H1 (cell line): ENCODE data around the gene PLSCR3. TPM values are rescaled to one million over a fixed set of nuclear protein-coding genes. Genes with fewer than 3 reads are reported as not detected.
A peak's percentile ranks its signal among the peaks of the same experiment; 100 is the strongest.

Experiments
- CTCF ChIA-PET: fragments of 300-600 bp; sonication (Branson Sonifier 250); formaldehyde crosslinking; loops from one replicate; lab custom pipeline; 2021; ENCODE audit not compliant: partially characterized antibody; lab: Charles Lee
- POLR2A ChIA-PET: fragments of 300-600 bp; sonication (Branson Sonifier 250); formaldehyde crosslinking; loops from one replicate; lab custom pipeline; 2021; ENCODE audit warnings: inconsistent platforms; ENCODE audit not compliant: partially characterized antibody; lab: Charles Lee
- DNase-seq, 2 experiments: peaks; one replicate each; pipeline versions ENCODE4 v3.0.0 to v3.0.0-alpha.2; 2010 to 2022; ENCODE audit warnings: low spot score in 2 of 2, low read depth in 1 of 2, mixed read lengths in 1 of 2
- FAIRE-seq: peaks from 2 replicates; lab custom pipeline; 2011; peaks lifted over from hg19 to GRCh38; lab: Jason Lieb, UNC
- H2AFZ ChIP-seq: 2 replicates; pipeline ENCODE4 v1.8.1; 2012; ENCODE audit warnings: low read length, inconsistent platforms
- H2AK5ac ChIP-seq: 2 replicates; pipeline ENCODE4 v1.6.1; 2013; ENCODE audit warnings: low read depth, low read length
- H2BK120ac ChIP-seq: replicated peaks from 2 replicates; pipeline ENCODE3; 2013; ENCODE audit warnings: low read depth, low read length, inconsistent platforms
- H2BK12ac ChIP-seq: 2 replicates; pipeline ENCODE4 v1.6.1; 2013; ENCODE audit warnings: low read depth, low read length
- H2BK15ac ChIP-seq: 2 replicates; pipeline ENCODE4 v1.6.1; 2013; ENCODE audit warnings: low read length
- H2BK20ac ChIP-seq: 2 replicates; pipeline ENCODE4 v1.6.1; 2013; ENCODE audit warnings: low read length
- H2BK5ac ChIP-seq: 2 replicates; pipeline ENCODE4 v1.6.1; 2013; ENCODE audit warnings: low read depth, low read length
- H3K14ac ChIP-seq: 2 replicates; pipeline ENCODE4 v1.6.1; 2013; ENCODE audit warnings: inconsistent platforms; ENCODE audit not compliant: insufficient read length
- H3K18ac ChIP-seq: 2 replicates; pipeline ENCODE4 v1.6.1; 2013; ENCODE audit warnings: low read length; ENCODE audit errors: extremely low read depth
- H3K23ac ChIP-seq: 2 replicates; pipeline ENCODE4 v1.6.1; 2013; ENCODE audit warnings: inconsistent platforms; ENCODE audit not compliant: insufficient read length
- H3K23me2 ChIP-seq: 2 replicates; pipeline ENCODE4 v1.6.1; 2013; ENCODE audit warnings: low read depth, low read length
- H3K27ac ChIP-seq: 2 replicates; pipeline ENCODE4 v1.6.1; 2011; ENCODE audit warnings: low read depth, low read length, inconsistent platforms
- H3K27me3 ChIP-seq, 4 experiments: replicated peaks in 1 of 4; 1 replicate in 1 of 4; 2 replicates in 3 of 4; pipeline versions ENCODE4 v1.6.1 to v1.8.1; 2011 to 2013; ENCODE audit warnings: low read length in 3 of 4, mild to moderate bottlenecking in 3 of 4, inconsistent platforms in 2 of 4, mixed read lengths in 2 of 4, moderate library complexity in 1 of 4; ENCODE audit not compliant: control insufficient read depth in 3 of 4, insufficient read depth in 3 of 4; ENCODE audit errors: extremely low read depth in 1 of 4
- H3K36me3 ChIP-seq, 4 experiments: 2 replicates each; pipeline versions ENCODE4 v1.6.1 to v1.8.1; 2011 to 2013; ENCODE audit warnings: mild to moderate bottlenecking in 4 of 4, low read length in 3 of 4, moderate library complexity in 2 of 4, control low read depth in 1 of 4, inconsistent platforms in 1 of 4; ENCODE audit not compliant: insufficient read depth in 4 of 4, control insufficient read depth in 2 of 4
- H3K4ac ChIP-seq: replicated peaks from 2 replicates; pipeline ENCODE3; 2013; ENCODE audit warnings: low read length, low read depth, mixed read lengths, inconsistent platforms; ENCODE audit not compliant: insufficient read length
- H3K4me1 ChIP-seq, 4 experiments: replicated peaks in 1 of 4; 1 replicate in 1 of 4; 2 replicates in 3 of 4; pipeline versions ENCODE4 v1.6.1 to v1.8.1; 2011 to 2013; ENCODE audit warnings: low read length in 3 of 4, inconsistent platforms in 2 of 4, mixed read lengths in 1 of 4; ENCODE audit not compliant: insufficient read depth in 4 of 4, control insufficient read depth in 3 of 4
- H3K4me2 ChIP-seq, 2 experiments: 2 replicates each; pipeline versions ENCODE4 v1.6.1 to v1.8.1; 2011 to 2013; ENCODE audit warnings: low read depth in 2 of 2, low read length in 2 of 2, control low read depth in 1 of 2, inconsistent platforms in 1 of 2, mild to moderate bottlenecking in 1 of 2; ENCODE audit not compliant: insufficient read depth in 1 of 2
- H3K4me3 ChIP-seq, 4 experiments: fragments of 200-600, 300-600 bp in 1 of 4; sonication (generic), shearing (Covaris generic), sonication (Bioruptor Twin) in 1 of 4; 2 replicates each; pipeline versions ENCODE4 v1.5.1 to v1.8.1; 2011 to 2016; ENCODE audit warnings: low read length in 4 of 4, low read depth in 3 of 4, control low read depth in 2 of 4, inconsistent platforms in 2 of 4, mild to moderate bottlenecking in 2 of 4, mixed read lengths in 1 of 4, moderate library complexity in 1 of 4; ENCODE audit not compliant: insufficient read depth in 2 of 4; ENCODE audit errors: extremely low read depth in 1 of 4
- H3K56ac ChIP-seq: replicated peaks from 2 replicates; pipeline ENCODE3; 2013; ENCODE audit warnings: low read depth, mild to moderate bottlenecking, mixed read lengths, low read length, inconsistent platforms; ENCODE audit not compliant: insufficient read length
- H3K79me1 ChIP-seq: 2 replicates; pipeline ENCODE4 v1.6.1; 2013; ENCODE audit warnings: low read depth, low read length, control low read depth
- H3K79me2 ChIP-seq, 2 experiments: 2 replicates each; pipeline versions ENCODE4 v1.6.1 to v1.8.1; 2012 to 2013; ENCODE audit warnings: low read length in 2 of 2, mild to moderate bottlenecking in 2 of 2, inconsistent platforms in 1 of 2; ENCODE audit not compliant: insufficient read depth in 2 of 2, control insufficient read depth in 1 of 2
- H3K9ac ChIP-seq, 4 experiments: replicated peaks in 1 of 4; 1 replicate in 1 of 4; 2 replicates in 3 of 4; pipeline versions ENCODE4 v1.6.1 to v1.8.1; 2011 to 2013; ENCODE audit warnings: low read depth in 3 of 4, low read length in 3 of 4, control low read depth in 2 of 4, mild to moderate bottlenecking in 2 of 4, moderate library complexity in 2 of 4, inconsistent platforms in 1 of 4; ENCODE audit errors: extremely low read depth in 1 of 4
- H3K9me3 ChIP-seq, 2 experiments: 2 replicates each; pipeline versions ENCODE4 v1.6.1 to v1.8.1; 2012 to 2013; ENCODE audit warnings: mild to moderate bottlenecking in 2 of 2, moderate library complexity in 2 of 2, control low read depth in 1 of 2, inconsistent platforms in 1 of 2, low read depth in 1 of 2, low read length in 1 of 2, mixed read lengths in 1 of 2; ENCODE audit not compliant: insufficient read depth in 2 of 2
- H4K20me1 ChIP-seq, 2 experiments: replicated peaks in 1 of 2; 2 replicates each; pipeline versions ENCODE3 to v1.8.1; 2011 to 2013; ENCODE audit warnings: inconsistent platforms in 2 of 2, low read length in 2 of 2, mild to moderate bottlenecking in 1 of 2; ENCODE audit not compliant: insufficient read depth in 2 of 2, control insufficient read depth in 1 of 2
- H4K5ac ChIP-seq: 2 replicates; pipeline ENCODE4 v1.6.1; 2013; ENCODE audit warnings: low read length, low read depth, mixed read lengths, inconsistent platforms; ENCODE audit not compliant: insufficient read length
- H4K8ac ChIP-seq: 2 replicates; pipeline ENCODE4 v1.8.0; 2013; ENCODE audit warnings: mild to moderate bottlenecking, moderate library complexity, low read length, inconsistent platforms; ENCODE audit not compliant: insufficient read depth; ENCODE audit errors: extremely low read depth
- H4K91ac ChIP-seq: replicated peaks from 2 replicates; pipeline ENCODE3; 2013; ENCODE audit warnings: low read length, mixed read lengths, inconsistent platforms; ENCODE audit not compliant: insufficient read length
- ASH2L ChIP-seq: fragments of 200-600, 300-600 bp; sonication (generic); IDR thresholded peaks from one replicate; pipeline ENCODE4 v1.7.1; 2017; ENCODE audit warnings: low read length
- CEBPB ChIP-seq: IDR thresholded peaks from 2 replicates; pipeline ENCODE4 v1.6.1; 2012; ENCODE audit warnings: low read depth, low read length
- EZH2 ChIP-seq: fragments of 200-600 bp; sonication (generic); IDR thresholded peaks from 2 replicates; pipeline ENCODE4 v1.7.1; 2012; ENCODE audit warnings: low read depth, mild to moderate bottlenecking, moderate library complexity, low read length, inconsistent platforms; ENCODE audit not compliant: severe bottlenecking
- JUN ChIP-seq: IDR thresholded peaks from 2 replicates; pipeline ENCODE4 v1.6.1; 2011; ENCODE audit warnings: low read depth, mild to moderate bottlenecking, improper control_type of control experiment, low read length
- NANOG ChIP-seq: IDR thresholded peaks from 2 replicates; pipeline ENCODE4 v1.6.1; 2011; ENCODE audit warnings: low read length, low read depth, mild to moderate bottlenecking, inconsistent platforms; ENCODE audit not compliant: insufficient read depth, poor library complexity, severe bottlenecking
- POLR2A ChIP-seq, 2 experiments: IDR thresholded peaks; 1 replicate in 1 of 2; 2 replicates in 1 of 2; pipeline ENCODE4 v1.6.1; 2011; ENCODE audit warnings: low read depth in 2 of 2, low read length in 2 of 2, mild to moderate bottlenecking in 2 of 2; ENCODE audit errors: control extremely low read depth in 1 of 2
- RBBP5 ChIP-seq: IDR thresholded peaks from 2 replicates; pipeline ENCODE4 v1.7.1; 2012; ENCODE audit warnings: low read depth, mild to moderate bottlenecking, inconsistent platforms, low read length, moderate library complexity, borderline replicate concordance
- RXRA ChIP-seq: IDR thresholded peaks from 2 replicates; pipeline ENCODE4 v1.6.1; 2011; ENCODE audit warnings: low read depth, mild to moderate bottlenecking, low read length, moderate library complexity; ENCODE audit not compliant: insufficient read depth
- SIN3A ChIP-seq, 2 experiments: IDR thresholded peaks in 1 of 2; conservative IDR thresholded peaks in 1 of 2; 2 replicates each; pipeline ENCODE4 v1.6.1; 2011 to 2012; ENCODE audit warnings: low read length in 2 of 2, improper control_type of control experiment in 1 of 2, low read depth in 1 of 2, mild to moderate bottlenecking in 1 of 2
- SIX5 ChIP-seq: IDR thresholded peaks from 2 replicates; pipeline ENCODE4 v1.6.1; 2011; ENCODE audit warnings: mild to moderate bottlenecking, low read depth, low read length
- WGBS, 2 experiments: shearing (Covaris generic) in 1 of 2; methylation state at CpG; one replicate each; pipeline versions ENCODE4 v1.1.6 to v1.1.7; 2013 to 2015; ENCODE audit warnings: low lambda C conversion rate in 2 of 2, mixed read lengths in 2 of 2, inconsistent platforms in 1 of 2, low coverage in 1 of 2, missing lambda C conversion rate in 1 of 2; ENCODE audit not compliant: insufficient replicate concordance in 2 of 2, insufficient coverage in 1 of 2, insufficient read length in 1 of 2; ENCODE audit errors: extremely low coverage in 1 of 2, missing lambda C conversion rate in 1 of 2; 5-methylcytosine and 5-hydroxymethylcytosine counted together
- polyA plus RNA-seq, 7 experiments: library from polyadenylated mRNA; depleted of rRNA in 3 of 7; stranded (reverse) in 5 of 7; unstranded in 2 of 7; fragments of >200 nt in 5 of 7; fragments of 200-250 nt in 2 of 7; gene quantifications; 1 replicate in 5 of 7; 2 replicates in 1 of 7; 4 replicates in 1 of 7; pipeline versions ENCODE4 v1.2.1 to v1.2.3, GENCODE V29; 2011 to 2013; ENCODE audit warnings: missing spikeins in 2 of 7, mixed read lengths in 2 of 7
- total RNA-seq: library from RNA; stranded (reverse); fragmentation: NEBNext Ultra II Directional; extraction: Animal tissue kit (Norgen Biotek cat#: 25700); gene quantifications from 2 replicates; pipeline ENCODE4 v1.2.1, GENCODE V29; 2021

Gene PLSCR3
- total and polyA plus RNA-seq, 2 of the 8 experiments (the other 6 are each of a cell fraction or from before 2014, with no cell fraction given) = 36.1 to 38.7 TPM

GRCh38 chr17:7436556-7437368 lies 42.4 kb upstream of the PLSCR3 start:
- H4K5ac ChIP-seq = peak overlapping the region; percentile 52
- H3K36me3 ChIP-seq = no peaks in the 10 kb centered on the region
- H3K79me2 ChIP-seq = no peaks in the 10 kb centered on the region
- peak overlapping the region; percentile 48 for H3K56ac ChIP-seq
- peak overlapping the region; percentile 50 to 83 (median 67) for H3K4me3 ChIP-seq
- peak overlapping the region; percentile 91 for H2BK120ac ChIP-seq
- no peak overlapping the region for H3K14ac ChIP-seq
- no peak overlapping the region for H3K4ac ChIP-seq
- peak overlapping the region; percentile 91 for H3K4me2 ChIP-seq
- 3% methylated on average over 83 of the region's 92 CpGs; no CpG with 5 or more reads in 1 of the 2 experiments for WGBS, 2 experiments
- FAIRE-seq (peak; percentile 69), DNase-seq (peak in 1 of 2 experiments; percentile 87)
- peaks cover 0 to 28% (median 15%) of the 10 kb centered on the region in 4 experiments; a peak in 6 of 7 replicates for H3K4me1 ChIP-seq
- no peaks in the 10 kb centered on the region for H3K9me3 ChIP-seq
- peak overlapping the region; percentile 40; the same call in 1 of the 2 replicates for H3K18ac ChIP-seq
- peak overlapping the region; percentile 63 for H2BK5ac ChIP-seq
- no peak overlapping the region; the same call in 1 of the 2 replicates for H2AK5ac ChIP-seq
- H3K23me2 ChIP-seq = peaks cover 31% of the 10 kb centered on the region
- peak overlapping the region; percentile 95; the same call in 1 of the 2 replicates for H2BK15ac ChIP-seq
- H2AFZ ChIP-seq = 0 out of 2 replicates have a peak overlapping the region, but pooled peaks have one; percentile 43
- no peak overlapping the region for H3K23ac ChIP-seq
- ChIA-PET POLR2A (interaction anchor here (0.6 to 15.5 kb wide), 28 partner anchors 8 to 322 kb away, joined by 3 to 339 read pairs (median 4); partner anchors contain the start of genes ACAP1, ASGR2, CHRNB1 and CLDN7), CTCF (interaction anchor here (0.6 to 5.1 kb wide), 40 partner anchors 10 to 311 kb away, joined by 3 to 56 read pairs (median 5); partner anchors contain the start of genes KCTD11, SPEM2, TMEM256 and TMEM95)
- peak overlapping the region; percentile 79 for H4K91ac ChIP-seq
- H4K20me1 ChIP-seq = no peaks in the 10 kb centered on the region
- H4K8ac ChIP-seq = peak overlapping the region; percentile 97
- H3K27ac ChIP-seq = peak overlapping the region; percentile 59
- peaks cover 2 to 19% (median 12%) of the 10 kb centered on the region in 4 experiments; a peak in 6 of 7 replicates for H3K27me3 ChIP-seq
- H2BK12ac ChIP-seq = peak overlapping the region; percentile 94
- H3K79me1 ChIP-seq = no peaks in the 10 kb centered on the region
- H3K9ac ChIP-seq = peak overlapping the region in 3 of 4 experiments; percentile 1 to 46 (median 6); a peak in 5 of 7 replicates
- no peak overlapping the region for H2BK20ac ChIP-seq
- TF ChIP-seq RBBP5 (peak; percentile 62; the same call in 1 of the 2 replicates), NANOG (no peak), SIN3A (conservative IDR thresholded peaks at IDR 0.05 in 1 of 2, IDR thresholded peaks at IDR 0.05 in 1 of 2; ENCODE audit: low read depth in 1 of 2, low read length in 2 of 2) (peak; percentile 51 to 72; a peak in 2 of 4 replicates), EZH2 (no peak), ASH2L (no peak), JUN (0 out of 2 replicates have a peak, but pooled peaks have one; percentile 19), CEBPB (0 out of 2 replicates have a peak, but pooled peaks have one; percentile 13), POLR2A (IDR thresholded peaks at IDR 0.05; ENCODE audit: control extremely low read depth in 1 of 2, low read depth in 2 of 2, low read length in 2 of 2) (no peak; a peak in 1 of 3 replicates), SIX5 (no peak), RXRA (no peak)
